ENCODE results near the gene CAPN14.

Gene CAPN14

DNA sequence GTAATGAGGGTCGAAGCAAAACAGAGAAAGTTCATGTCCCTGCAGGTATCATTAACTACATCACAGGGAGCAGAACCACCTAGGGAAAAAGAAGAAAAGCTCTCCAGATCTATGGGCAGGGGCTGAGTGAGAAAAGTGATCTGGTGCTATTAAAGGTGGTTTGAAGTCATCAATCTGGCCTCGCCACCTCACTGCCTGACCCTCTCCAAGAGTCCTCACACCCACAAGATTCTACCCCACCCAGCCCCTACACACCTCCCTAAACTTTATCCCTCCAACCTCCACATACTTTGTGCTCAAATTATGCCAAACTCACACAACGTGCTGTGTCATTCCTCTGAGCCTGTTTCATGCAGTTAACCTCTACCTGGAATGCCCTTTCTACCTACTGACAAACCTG lies 81.3 kb downstream of the CAPN14 start:
- H3K27me3 ChIP-seq (replicated peaks; ENCODE audit: insufficient read depth, low read length), result no peaks in the 10 kb centered on the region
- H3K36me3 ChIP-seq (replicated peaks; ENCODE audit: insufficient read depth, low read length), result no peaks in the 10 kb centered on the region
- no peak for DNase-seq
- H2AFZ ChIP-seq (ENCODE audit: low read length), result no peak overlapping the region
- H4K20me1 ChIP-seq (ENCODE audit: insufficient read depth, low read length), result no peaks in the 10 kb centered on the region
- no peak overlapping the region for H3K4me2 ChIP-seq (ENCODE audit: low read depth, low read length)
- 0 out of 2 replicates have a peak, but pooled peaks cover 5% of the 10 kb centered on the region for H3F3A ChIP-seq (ENCODE audit: insufficient read depth, low read length)
- no peak overlapping the region for H3K4me3 ChIP-seq (ENCODE audit: low read length)
- H3K4me1 ChIP-seq (ENCODE audit: low read length), result peaks cover 4% of the 10 kb centered on the region; the same call in 1 of the 2 replicates
- no peak overlapping the region for H3K27ac ChIP-seq (ENCODE audit: low read length)
- TF ChIP-seq EZH2phosphoT487 (IDR thresholded peaks at IDR 0.05; ENCODE audit: low read length) (no peak), EZH2 (optimal IDR thresholded peaks at IDR 0.05; ENCODE audit: low read depth, low read length) (no peak)
- TF ChIP-seq, protein P1, sequence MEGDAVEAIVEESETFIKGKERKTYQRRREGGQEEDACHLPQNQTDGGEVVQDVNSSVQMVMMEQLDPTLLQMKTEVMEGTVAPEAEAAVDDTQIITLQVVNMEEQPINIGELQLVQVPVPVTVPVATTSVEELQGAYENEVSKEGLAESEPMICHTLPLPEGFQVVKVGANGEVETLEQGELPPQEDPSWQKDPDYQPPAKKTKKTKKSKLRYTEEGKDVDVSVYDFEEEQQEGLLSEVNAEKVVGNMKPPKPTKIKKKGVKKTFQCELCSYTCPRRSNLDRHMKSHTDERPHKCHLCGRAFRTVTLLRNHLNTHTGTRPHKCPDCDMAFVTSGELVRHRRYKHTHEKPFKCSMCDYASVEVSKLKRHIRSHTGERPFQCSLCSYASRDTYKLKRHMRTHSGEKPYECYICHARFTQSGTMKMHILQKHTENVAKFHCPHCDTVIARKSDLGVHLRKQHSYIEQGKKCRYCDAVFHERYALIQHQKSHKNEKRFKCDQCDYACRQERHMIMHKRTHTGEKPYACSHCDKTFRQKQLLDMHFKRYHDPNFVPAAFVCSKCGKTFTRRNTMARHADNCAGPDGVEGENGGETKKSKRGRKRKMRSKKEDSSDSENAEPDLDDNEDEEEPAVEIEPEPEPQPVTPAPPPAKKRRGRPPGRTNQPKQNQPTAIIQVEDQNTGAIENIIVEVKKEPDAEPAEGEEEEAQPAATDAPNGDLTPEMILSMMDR (IDR thresholded peaks at IDR 0.05; ENCODE audit: low read length), result no peak
- peaks cover 40% of the 10 kb centered on the region for H3K79me2 ChIP-seq (ENCODE audit: low read length)
- no peaks in the 10 kb centered on the region for H3K9me2 ChIP-seq (replicated peaks; ENCODE audit: insufficient read depth, low read length)
- no peaks in the 10 kb centered on the region for H3K9me3 ChIP-seq (replicated peaks; ENCODE audit: insufficient read depth, low read length)
- H3K9ac ChIP-seq (ENCODE audit: low read length), result no peak overlapping the region

DNA sequence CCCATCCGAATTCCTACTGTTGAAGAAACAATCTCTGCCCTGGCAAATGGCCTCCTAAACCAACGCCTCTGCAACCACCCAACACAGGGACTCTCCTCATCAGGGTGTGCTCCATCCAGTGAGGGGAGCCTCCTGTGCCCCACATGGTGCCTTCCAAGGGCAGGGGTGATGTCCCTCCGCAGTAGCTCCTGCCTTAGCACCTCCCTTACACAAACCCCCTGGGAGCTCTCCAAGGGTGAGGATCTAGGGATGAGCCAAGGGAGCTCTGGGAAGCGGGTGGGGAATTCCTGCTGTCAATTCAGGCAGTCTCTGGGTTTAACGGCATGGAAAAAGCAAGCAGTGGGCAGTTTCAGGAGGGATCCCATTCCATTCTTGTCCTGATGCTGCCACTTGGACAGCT lies 82.8 kb downstream of the CAPN14 start:
- no peaks in the 10 kb centered on the region for H3K36me3 ChIP-seq (replicated peaks; ENCODE audit: insufficient read depth, low read length)
- no peak overlapping the region for H3K4me3 ChIP-seq (ENCODE audit: low read length)
- H3F3A ChIP-seq (ENCODE audit: insufficient read depth, low read length), result 0 out of 2 replicates have a peak, but pooled peaks cover 5% of the 10 kb centered on the region
- H3K9me2 ChIP-seq (replicated peaks; ENCODE audit: insufficient read depth, low read length), result no peaks in the 10 kb centered on the region
- no peaks in the 10 kb centered on the region for H3K9me3 ChIP-seq (replicated peaks; ENCODE audit: insufficient read depth, low read length)
- H3K9ac ChIP-seq (ENCODE audit: low read length), result no peak overlapping the region
- H2AFZ ChIP-seq (ENCODE audit: low read length), result no peak overlapping the region
- H4K20me1 ChIP-seq (ENCODE audit: insufficient read depth, low read length), result no peaks in the 10 kb centered on the region
- no peak overlapping the region for H3K4me2 ChIP-seq (ENCODE audit: low read depth, low read length)
- no peak for TF ChIP-seq EZH2 (optimal IDR thresholded peaks at IDR 0.05; ENCODE audit: low read depth, low read length)
- TF ChIP-seq, protein P1 (IDR thresholded peaks at IDR 0.05; ENCODE audit: low read length), result no peak
- no peak overlapping the region for H3K27ac ChIP-seq (ENCODE audit: low read length)
- H3K4me1 ChIP-seq (ENCODE audit: low read length), result peaks cover 4% of the 10 kb centered on the region; the same call in 1 of the 2 replicates
- peaks cover 42% of the 10 kb centered on the region for H3K79me2 ChIP-seq (ENCODE audit: low read length)
- no peak for DNase-seq
- no peaks in the 10 kb centered on the region for H3K27me3 ChIP-seq (replicated peaks; ENCODE audit: insufficient read depth, low read length)

DNA sequence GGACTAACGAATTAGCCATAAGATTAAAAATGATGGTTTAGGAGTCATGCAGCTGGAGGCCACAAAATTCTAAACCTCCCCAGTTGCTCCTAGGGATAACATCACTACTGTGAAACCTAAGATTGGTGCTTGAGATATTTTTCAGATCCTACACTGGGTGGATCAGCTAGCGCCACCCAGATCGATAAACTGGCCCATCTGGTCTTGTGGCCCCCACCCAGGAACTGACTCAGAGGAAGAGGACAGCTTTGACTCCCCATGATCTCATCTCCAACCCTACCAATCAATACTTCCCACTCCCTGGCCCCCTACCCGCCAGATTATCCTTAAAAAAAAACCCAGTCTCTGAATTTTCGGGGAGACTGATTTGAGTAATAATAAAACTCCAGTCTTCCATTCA lies 84.5 kb downstream of the CAPN14 start:
- peaks cover 45% of the 10 kb centered on the region for H3K79me2 ChIP-seq (ENCODE audit: low read length)

More for the DNA sequence above, 84.5 kb downstream of the CAPN14 start:
- no peak for TF ChIP-seq EZH2 (optimal IDR thresholded peaks at IDR 0.05; ENCODE audit: low read depth, low read length)
- TF ChIP-seq EZH2phosphoT487 (IDR thresholded peaks at IDR 0.05; ENCODE audit: low read length), result no peak
- TF ChIP-seq, protein P1 (IDR thresholded peaks at IDR 0.05; ENCODE audit: low read length), result no peak
- H3K4me1 ChIP-seq (ENCODE audit: low read length), result peaks cover 4% of the 10 kb centered on the region; the same call in 1 of the 2 replicates
- no peaks in the 10 kb centered on the region for H4K20me1 ChIP-seq (ENCODE audit: insufficient read depth, low read length)
- H3K4me2 ChIP-seq (ENCODE audit: low read depth, low read length), result no peak overlapping the region
- H3K27me3 ChIP-seq (replicated peaks; ENCODE audit: insufficient read depth, low read length), result no peaks in the 10 kb centered on the region
- no peak overlapping the region for H3K27ac ChIP-seq (ENCODE audit: low read length)
- no peak overlapping the region for H3K4me3 ChIP-seq (ENCODE audit: low read length)
- no peaks in the 10 kb centered on the region for H3F3A ChIP-seq (ENCODE audit: insufficient read depth, low read length)
- no peaks in the 10 kb centered on the region for H3K9me2 ChIP-seq (replicated peaks; ENCODE audit: insufficient read depth, low read length)
- no peaks in the 10 kb centered on the region for H3K9me3 ChIP-seq (replicated peaks; ENCODE audit: insufficient read depth, low read length)
- DNase-seq, result no peak
- no peaks in the 10 kb centered on the region for H3K36me3 ChIP-seq (replicated peaks; ENCODE audit: insufficient read depth, low read length)
- H3K9ac ChIP-seq (ENCODE audit: low read length), result no peak overlapping the region
- no peak overlapping the region for H2AFZ ChIP-seq (ENCODE audit: low read length)

All from MM.1S (cell line).